Measurements from ENCODE around the gene TPST1.

Gene TPST1

GRCh38 chr7:66261941-66262340, 56.8 kb downstream of the TPST1 start:
- CTCF ChIA-PET, result no interaction called here
- POLR2A ChIA-PET, result no interaction called here
- TF ChIP-seq CTBP1 (IDR thresholded peaks at IDR 0.05; ENCODE audit: borderline replicate concordance) (no peak), PKNOX1 (IDR thresholded peaks at IDR 0.05) (no peak), ARNT (IDR thresholded peaks at IDR 0.05) (no peak), LEF1 (IDR thresholded peaks at IDR 0.05; ENCODE audit: borderline replicate concordance) (no peak), FOXA1 (IDR thresholded peaks at IDR 0.05) (no peak), SUZ12 (IDR thresholded peaks at IDR 0.05) (no peak), SP1 (IDR thresholded peaks at IDR 0.05) (no peak)
- DNase-seq (ENCODE audit: extremely low spot score), result no peak

- TF ChIP-seq TARDBP (IDR thresholded peaks at IDR 0.05), result no peak
- no peak for TF ChIP-seq BHLHE40 (IDR thresholded peaks at IDR 0.05; ENCODE audit: borderline replicate concordance)
- no peak for TF ChIP-seq NFRKB (IDR thresholded peaks at IDR 0.05)
- no peak for TF ChIP-seq L3MBTL2 (conservative IDR thresholded peaks at IDR 0.05)
- no peak for TF ChIP-seq ELF4 (IDR thresholded peaks at IDR 0.05)
- TF ChIP-seq FOXM1 (IDR thresholded peaks at IDR 0.05; ENCODE audit: borderline replicate concordance), result no peak
- TF ChIP-seq PKNOX1 (IDR thresholded peaks at IDR 0.05), result no peak
- TF ChIP-seq ZNF384 (IDR thresholded peaks at IDR 0.05), result no peak
- no peak for TF ChIP-seq FOXK2 (IDR thresholded peaks at IDR 0.05)
- POLR2A ChIA-PET, result no interaction called here
These were observed 58.8 kb downstream of the TPST1 start for GRCh38 chr7:66263936-66264335.

GRCh38 chr7:66265566-66265965, 60.4 kb downstream of the TPST1 start:
- peak; percentile 16 for DNase-seq (ENCODE audit: extremely low spot score)

More at GRCh38 chr7:66263936-66264335, 58.8 kb downstream of the TPST1 start:
- CTCF ChIA-PET, result no interaction called here
- no peak for DNase-seq (ENCODE audit: extremely low spot score)

GRCh38 chr7:66267249-66267648, 62.1 kb downstream of the TPST1 start:
- no peak for TF ChIP-seq SUZ12 (IDR thresholded peaks at IDR 0.05)
- TF ChIP-seq LEF1 (IDR thresholded peaks at IDR 0.05; ENCODE audit: borderline replicate concordance), result no peak
- no peak for TF ChIP-seq PKNOX1 (IDR thresholded peaks at IDR 0.05)
- TF ChIP-seq ELF4 (IDR thresholded peaks at IDR 0.05), result no peak
- TF ChIP-seq HDGF (IDR thresholded peaks at IDR 0.05; ENCODE audit: borderline replicate concordance), result no peak
- no peak for DNase-seq (ENCODE audit: extremely low spot score)
- CTCF ChIA-PET, result no interaction called here
- POLR2A ChIA-PET, result no interaction called here

More at GRCh38 chr7:66265566-66265965, 60.4 kb downstream of the TPST1 start:
- TF ChIP-seq SP1 (IDR thresholded peaks at IDR 0.05) (no peak), ELF4 (IDR thresholded peaks at IDR 0.05) (no peak), L3MBTL2 (conservative IDR thresholded peaks at IDR 0.05) (no peak)
- ChIA-PET POLR2A (no interaction called here), CTCF (no interaction called here)

- TF ChIP-seq ZNF384 (IDR thresholded peaks at IDR 0.05) (no peak), HDGF (IDR thresholded peaks at IDR 0.05; ENCODE audit: borderline replicate concordance) (no peak), SUZ12 (IDR thresholded peaks at IDR 0.05) (no peak)
- no peak for DNase-seq (ENCODE audit: extremely low spot score)
- POLR2A ChIA-PET, result interaction anchor here (1.0 kb wide), 1 partner anchor 12 kb away, joined by 3 read pairs; no protein-coding TSS in a partner anchor
- CTCF ChIA-PET, result no interaction called here
These were observed 64.8 kb downstream of the TPST1 start for GRCh38 chr7:66269978-66270377.

GRCh38 chr7:66272321-66272720, 67.2 kb downstream of the TPST1 start:
- POLR2A ChIA-PET, result no interaction called here

GRCh38 chr7:66276363-66276762, 71.2 kb downstream of the TPST1 start:
- no peak for DNase-seq (ENCODE audit: extremely low spot score)
- no peak for TF ChIP-seq ZNF384 (IDR thresholded peaks at IDR 0.05)
- TF ChIP-seq HDGF (IDR thresholded peaks at IDR 0.05; ENCODE audit: borderline replicate concordance), result no peak
- TF ChIP-seq SP1 (IDR thresholded peaks at IDR 0.05), result no peak
- no peak for TF ChIP-seq L3MBTL2 (conservative IDR thresholded peaks at IDR 0.05)
- TF ChIP-seq NFRKB (IDR thresholded peaks at IDR 0.05), result no peak
- TF ChIP-seq LEF1 (IDR thresholded peaks at IDR 0.05; ENCODE audit: borderline replicate concordance), result no peak
- TF ChIP-seq CTBP1 (IDR thresholded peaks at IDR 0.05; ENCODE audit: borderline replicate concordance), result no peak
- TF ChIP-seq SUZ12 (IDR thresholded peaks at IDR 0.05), result no peak
- TF ChIP-seq PKNOX1 (IDR thresholded peaks at IDR 0.05), result no peak
- no peak for TF ChIP-seq ELF4 (IDR thresholded peaks at IDR 0.05)
- no peak for TF ChIP-seq ARNT (IDR thresholded peaks at IDR 0.05)
- no peak for TF ChIP-seq FOXM1 (IDR thresholded peaks at IDR 0.05; ENCODE audit: borderline replicate concordance)
- TF ChIP-seq BHLHE40 (IDR thresholded peaks at IDR 0.05; ENCODE audit: borderline replicate concordance), result no peak
- no peak for TF ChIP-seq TARDBP (IDR thresholded peaks at IDR 0.05)
- TF ChIP-seq FOXA1 (IDR thresholded peaks at IDR 0.05), result no peak
- no peak for TF ChIP-seq FOXK2 (IDR thresholded peaks at IDR 0.05)
- POLR2A ChIA-PET, result no interaction called here
- CTCF ChIA-PET, result no interaction called here

More at GRCh38 chr7:66272321-66272720, 67.2 kb downstream of the TPST1 start:
- no peak for DNase-seq (ENCODE audit: extremely low spot score)
- TF ChIP-seq L3MBTL2 (conservative IDR thresholded peaks at IDR 0.05) (no peak), SP1 (IDR thresholded peaks at IDR 0.05) (no peak), FOXK2 (IDR thresholded peaks at IDR 0.05) (no peak), SUZ12 (IDR thresholded peaks at IDR 0.05) (no peak), ARNT (IDR thresholded peaks at IDR 0.05) (no peak), TARDBP (IDR thresholded peaks at IDR 0.05) (no peak), NFRKB (IDR thresholded peaks at IDR 0.05) (no peak), ZNF384 (IDR thresholded peaks at IDR 0.05) (no peak), LEF1 (IDR thresholded peaks at IDR 0.05; ENCODE audit: borderline replicate concordance) (no peak), HDGF (IDR thresholded peaks at IDR 0.05; ENCODE audit: borderline replicate concordance) (no peak)
- CTCF ChIA-PET, result no interaction called here
